GM23248 (cell line): ENCODE measurements around the gene CEBPB.

Experiments
- EZH2 ChIP-seq: fragments of 200-600 bp; sonication (generic); IDR thresholded peaks from 2 replicates; pipeline ENCODE4 v1.6.1; 2018; ENCODE audit warnings: antibody characterized with exemption, mild to moderate bottlenecking; ENCODE audit not compliant: insufficient read depth, poor library complexity, severe bottlenecking
- EZH2phosphoT487 ChIP-seq: fragments of 200-600 bp; sonication (generic); IDR thresholded peaks from 2 replicates; pipeline ENCODE4 v1.6.1; 2018; ENCODE audit warnings: antibody characterized with exemption, moderate library complexity, mild to moderate bottlenecking, low read depth; ENCODE audit not compliant: insufficient read depth

GRCh38 chr20:50182346-50182745 lies 8.3 kb upstream of the CEBPB start:
- TF ChIP-seq EZH2, result no peak
- TF ChIP-seq EZH2phosphoT487, result no peak
